GM19238 (cell line): ENCODE results near the gene WIPF2.
A peak's percentile ranks its signal among the peaks of the same experiment; 100 is the strongest.

Source experiments
- DNase-seq: peaks from one replicate; pipeline ENCODE4 v3.0.0; 2011; ENCODE audit warnings: low spot score; ENCODE audit not compliant: insufficient read length

WIPF2 gene, protein sequence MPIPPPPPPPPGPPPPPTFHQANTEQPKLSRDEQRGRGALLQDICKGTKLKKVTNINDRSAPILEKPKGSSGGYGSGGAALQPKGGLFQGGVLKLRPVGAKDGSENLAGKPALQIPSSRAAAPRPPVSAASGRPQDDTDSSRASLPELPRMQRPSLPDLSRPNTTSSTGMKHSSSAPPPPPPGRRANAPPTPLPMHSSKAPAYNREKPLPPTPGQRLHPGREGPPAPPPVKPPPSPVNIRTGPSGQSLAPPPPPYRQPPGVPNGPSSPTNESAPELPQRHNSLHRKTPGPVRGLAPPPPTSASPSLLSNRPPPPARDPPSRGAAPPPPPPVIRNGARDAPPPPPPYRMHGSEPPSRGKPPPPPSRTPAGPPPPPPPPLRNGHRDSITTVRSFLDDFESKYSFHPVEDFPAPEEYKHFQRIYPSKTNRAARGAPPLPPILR

DNA sequence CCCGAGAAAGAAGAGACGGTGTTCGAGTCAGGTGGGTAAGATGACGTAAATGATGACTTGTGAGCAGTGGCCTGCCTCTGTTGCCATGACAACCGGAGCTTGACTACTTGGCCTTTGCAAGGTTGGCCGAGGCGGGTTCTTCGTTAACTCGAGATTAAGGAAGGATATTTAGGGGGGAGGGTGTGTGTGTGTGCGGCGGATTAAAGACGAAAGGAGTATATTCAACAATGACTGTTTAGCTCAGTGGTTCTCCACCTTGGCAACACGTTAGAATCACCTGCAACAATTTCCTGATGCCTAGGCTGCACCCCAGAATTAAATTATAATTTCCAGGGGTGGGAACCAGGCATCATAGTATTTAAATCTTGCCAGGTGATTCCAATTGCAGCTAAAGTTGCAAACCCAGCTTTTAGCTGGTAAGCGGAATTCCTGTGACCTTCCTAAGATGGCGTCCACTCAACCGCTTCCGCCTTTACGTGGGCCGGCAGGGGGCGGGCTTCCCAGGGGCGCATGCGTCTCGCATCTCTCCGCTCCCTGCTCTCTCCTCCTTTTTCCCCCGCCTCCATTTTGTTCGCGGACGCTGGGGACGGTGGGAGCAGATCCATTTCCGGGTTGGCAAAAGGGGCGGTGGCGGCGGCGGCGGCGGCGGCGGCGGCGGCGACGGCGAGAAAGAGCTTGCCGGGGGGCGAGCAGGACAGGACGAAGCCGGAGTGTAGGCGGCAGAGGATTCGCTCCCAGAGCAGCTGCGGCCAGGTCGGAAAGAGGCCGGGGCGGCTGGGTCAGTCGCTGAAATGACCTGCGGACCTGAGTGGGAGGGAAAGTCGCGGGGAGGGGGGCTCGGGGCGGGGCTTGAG lies at the start of gene WIPF2:
Gene WIPF2 (plus strand): TSS at position 565 of the 854 bp plus-strand sequence. CDS start 37,156 bp downstream, outside the sequence.
- DNase-seq = peak; percentile 92

DNA sequence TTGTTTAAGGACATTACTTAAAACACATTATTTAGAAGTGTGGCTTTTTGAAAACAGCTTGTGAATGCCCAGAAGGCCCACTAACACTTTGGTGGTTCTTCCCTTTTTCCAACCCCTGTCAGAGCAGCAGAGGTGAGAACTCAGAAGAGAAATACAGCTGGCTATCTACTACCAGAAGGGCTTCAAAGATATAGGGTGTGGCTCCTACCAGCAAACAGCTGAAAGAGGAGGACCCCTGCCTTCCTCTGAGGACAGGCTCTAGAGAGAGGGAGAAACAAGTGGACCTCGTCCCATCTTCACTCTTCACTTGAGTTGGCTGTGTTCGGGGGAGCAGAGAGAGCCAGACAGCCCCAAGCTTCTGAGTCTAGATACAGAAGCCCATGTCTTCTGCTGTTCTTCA lies 48.8 kb upstream of the WIPF2 start:
- no peak for DNase-seq

DNA sequence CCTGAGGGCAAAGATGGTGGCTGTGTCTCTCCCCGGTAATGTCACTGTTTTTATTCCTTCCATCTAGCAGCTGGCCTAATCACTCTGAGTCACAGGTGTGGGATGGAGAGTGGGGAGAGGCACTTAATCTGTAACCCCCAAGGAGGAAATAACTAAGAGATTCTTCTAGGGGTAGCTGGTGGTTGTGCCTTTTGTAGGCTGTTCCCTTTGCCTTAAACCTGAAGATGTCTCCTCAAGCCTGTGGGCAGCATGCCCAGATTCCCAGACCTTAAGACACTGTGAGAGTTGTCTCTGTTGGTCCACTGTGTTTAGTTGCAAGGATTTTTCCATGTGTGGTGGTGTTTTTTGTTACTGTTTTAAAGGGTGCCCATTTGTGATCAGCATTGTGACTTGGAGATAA lies 47.4 kb upstream of the WIPF2 start:
- no peak for DNase-seq

DNA sequence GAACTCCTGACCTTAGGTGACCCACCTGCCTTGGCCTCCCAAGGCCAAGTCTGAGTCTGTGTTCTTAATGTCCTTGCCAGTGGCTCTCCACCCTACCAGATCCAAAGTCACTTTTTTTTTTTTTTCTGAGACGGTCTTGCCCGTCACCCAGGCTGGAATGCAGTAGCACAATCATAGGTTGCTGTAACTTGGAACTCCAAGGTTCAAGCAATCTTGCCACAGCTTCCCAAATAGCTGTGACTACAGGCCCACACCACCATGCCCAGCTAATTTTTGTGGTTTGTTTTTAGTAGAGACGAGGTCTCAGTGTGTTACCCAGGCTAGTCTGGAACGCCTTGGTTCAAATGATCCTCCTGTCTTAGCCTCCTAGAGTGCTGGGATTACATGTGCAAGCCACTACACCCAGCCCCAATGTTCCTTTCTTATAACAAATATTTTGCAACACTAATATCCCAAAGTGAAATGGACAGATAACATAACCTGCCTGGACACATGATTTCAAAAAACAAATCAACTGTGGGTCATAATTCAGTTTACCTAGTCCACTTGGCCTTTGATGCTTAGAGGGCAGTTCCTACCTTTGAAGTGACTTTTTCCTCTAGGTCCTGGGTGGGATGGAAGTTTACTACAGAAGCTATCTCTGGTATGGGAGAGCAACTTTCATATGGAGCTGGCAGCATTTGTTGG lies 45.9 kb upstream of the WIPF2 start:
- no peak for DNase-seq

DNA sequence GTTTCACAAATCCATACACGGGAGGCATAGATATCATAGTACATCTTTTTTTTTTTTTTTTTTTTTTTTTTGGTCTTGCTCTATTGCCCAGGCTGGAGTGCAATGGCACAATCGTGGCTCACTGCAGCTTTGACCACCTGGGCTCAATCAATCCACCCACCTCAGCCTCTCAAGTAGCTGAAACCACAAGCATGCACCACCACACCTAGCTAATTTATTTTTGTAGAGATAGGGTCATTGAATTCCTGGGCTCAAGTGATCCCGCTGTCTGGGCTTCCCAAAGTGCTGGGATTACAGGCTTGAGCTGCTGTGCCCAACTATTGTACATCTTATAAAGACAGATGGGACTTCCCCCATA lies 45.3 kb upstream of the WIPF2 start:
- DNase-seq = no peak

DNA sequence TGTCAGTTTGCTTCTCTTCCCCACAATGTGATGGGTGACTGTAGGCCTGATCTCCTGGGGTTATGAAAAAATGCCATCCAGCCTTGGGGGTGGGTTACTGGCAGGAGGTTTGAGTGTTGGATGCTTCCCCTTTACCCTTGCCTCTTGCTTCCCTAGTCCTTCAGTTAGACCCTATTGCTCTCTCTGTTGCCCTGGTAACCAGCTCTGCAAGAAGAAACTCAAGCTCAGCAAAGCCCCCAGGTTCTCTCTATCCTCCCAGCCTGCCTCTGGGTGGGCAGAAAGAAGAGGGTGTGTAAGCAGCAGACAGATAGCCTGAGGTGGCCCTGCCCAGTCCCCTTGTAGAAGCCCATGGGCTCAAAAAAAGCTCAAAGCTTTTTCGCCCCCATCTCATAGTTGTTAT lies 44.6 kb upstream of the WIPF2 start:
- no peak for DNase-seq

DNA sequence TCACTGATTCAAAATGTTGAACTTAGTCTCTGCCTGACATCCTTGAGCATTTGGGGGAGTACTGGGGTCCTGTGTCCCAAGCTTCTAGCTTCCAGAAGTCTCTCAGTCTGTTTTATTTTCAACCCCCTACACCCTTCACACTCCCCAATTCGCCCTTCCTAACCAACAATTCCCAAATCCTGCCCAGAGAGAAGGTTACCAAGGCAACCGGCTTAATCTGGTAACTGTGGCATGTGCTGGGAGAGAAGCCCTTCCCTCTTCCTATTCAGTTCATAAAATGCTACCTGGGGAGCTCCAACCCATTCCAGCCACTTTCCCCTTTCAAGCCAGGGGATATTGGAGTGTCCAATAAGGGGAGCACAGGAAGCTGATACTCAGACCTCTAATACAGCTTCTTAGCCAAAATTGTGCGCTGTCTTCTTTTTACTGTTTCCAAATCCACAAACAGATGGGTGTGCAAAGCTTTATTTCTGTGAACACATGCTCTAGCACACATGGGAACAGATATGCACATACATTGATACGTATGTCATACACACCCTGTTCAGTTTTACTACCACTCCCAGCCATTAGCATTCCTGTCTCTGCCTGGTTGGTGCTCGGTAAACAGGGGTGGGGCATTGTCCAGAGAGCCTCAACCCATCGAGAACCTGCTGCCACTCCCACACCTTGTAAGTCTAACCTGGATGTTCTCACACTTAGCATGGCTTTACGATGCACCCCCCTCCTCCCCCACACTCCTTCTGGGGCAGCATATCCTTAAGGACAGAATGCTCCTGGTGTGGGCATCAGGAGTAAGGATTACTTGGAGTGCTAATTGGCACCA lies 43.0 kb upstream of the WIPF2 start:
- DNase-seq = no peak

DNA sequence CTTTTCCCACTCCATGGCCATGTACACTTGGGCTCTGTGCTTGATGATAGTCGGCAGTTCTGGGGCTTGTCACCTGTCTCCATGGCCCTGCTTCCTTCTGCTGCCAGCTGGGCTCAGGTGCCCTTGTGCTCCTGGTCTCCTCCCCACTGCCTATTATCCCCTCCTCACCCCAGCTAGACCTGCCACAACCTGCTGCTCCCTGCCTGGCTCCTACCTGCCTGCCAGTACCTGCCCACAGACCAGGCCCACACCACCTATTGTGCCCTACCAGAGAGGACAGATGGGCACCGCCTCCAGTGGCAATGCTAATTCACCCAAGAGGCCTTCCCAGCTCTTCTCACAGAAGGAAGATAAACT lies 42.4 kb upstream of the WIPF2 start:
- DNase-seq = no peak

DNA sequence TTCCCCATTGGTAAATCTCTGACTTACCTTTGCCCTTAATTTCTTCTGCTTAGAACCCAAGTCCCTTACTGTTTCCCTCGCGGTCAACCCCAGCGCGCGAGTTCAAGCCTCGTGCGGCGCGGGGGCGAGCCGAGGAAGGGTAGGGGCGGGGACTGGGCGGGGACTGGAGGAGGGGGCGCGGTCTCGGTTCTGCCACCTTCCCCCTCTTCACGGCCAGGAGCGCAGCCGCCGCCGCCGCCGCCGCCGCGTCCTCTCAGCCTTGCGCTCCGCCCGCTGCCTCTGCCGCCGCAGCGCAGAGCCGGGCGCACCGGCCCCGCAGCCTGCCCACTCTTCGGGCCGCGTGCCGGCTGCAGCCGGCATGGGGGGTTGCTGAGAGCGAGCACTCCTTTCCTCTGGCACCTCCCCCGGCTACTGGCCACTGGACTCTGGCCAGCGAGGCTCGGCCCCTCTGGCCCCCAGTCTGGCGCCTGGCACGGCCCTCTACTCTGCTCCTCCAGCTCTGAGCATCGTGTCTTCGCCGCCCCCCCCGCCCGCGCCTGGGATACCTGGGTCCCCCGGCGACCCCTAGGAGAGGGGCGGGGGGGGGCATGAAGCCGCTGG lies 41.7 kb upstream of the WIPF2 start, which contains the start of gene RAPGEFL1:
Gene RAPGEFL1 (plus strand): TSS at position 196 of the 600 bp plus-strand sequence. CDS start 392 bp downstream, at position 588.
- peak; percentile 85 for DNase-seq

DNA sequence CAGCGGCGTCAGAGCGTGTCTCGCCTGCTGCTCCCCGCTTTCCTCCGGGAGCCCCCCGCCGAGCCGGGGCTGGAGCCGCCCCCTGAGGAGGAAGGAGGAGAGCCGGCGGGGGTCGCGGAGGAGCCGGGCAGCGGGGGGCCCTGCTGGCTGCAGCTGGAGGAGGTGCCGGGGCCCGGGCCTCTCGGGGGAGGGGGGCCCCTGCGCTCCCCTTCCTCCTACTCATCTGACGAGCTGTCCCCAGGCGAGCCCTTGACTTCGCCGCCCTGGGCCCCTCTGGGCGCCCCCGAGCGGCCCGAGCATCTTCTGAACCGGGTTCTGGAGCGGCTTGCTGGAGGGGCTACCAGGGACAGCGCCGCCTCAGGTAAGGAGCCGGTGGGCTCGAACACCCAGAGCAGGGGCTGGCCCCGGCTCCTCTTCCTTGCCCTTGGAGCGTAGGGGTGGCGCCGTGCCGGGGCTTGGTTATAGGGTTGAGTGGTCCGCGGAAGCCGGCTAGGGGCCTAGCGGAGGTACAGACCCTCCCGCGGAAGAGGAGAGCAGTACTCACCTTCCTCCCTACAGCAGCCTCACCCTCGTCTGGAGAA lies 41.0 kb upstream of the WIPF2 start:
- no peak for DNase-seq

DNA sequence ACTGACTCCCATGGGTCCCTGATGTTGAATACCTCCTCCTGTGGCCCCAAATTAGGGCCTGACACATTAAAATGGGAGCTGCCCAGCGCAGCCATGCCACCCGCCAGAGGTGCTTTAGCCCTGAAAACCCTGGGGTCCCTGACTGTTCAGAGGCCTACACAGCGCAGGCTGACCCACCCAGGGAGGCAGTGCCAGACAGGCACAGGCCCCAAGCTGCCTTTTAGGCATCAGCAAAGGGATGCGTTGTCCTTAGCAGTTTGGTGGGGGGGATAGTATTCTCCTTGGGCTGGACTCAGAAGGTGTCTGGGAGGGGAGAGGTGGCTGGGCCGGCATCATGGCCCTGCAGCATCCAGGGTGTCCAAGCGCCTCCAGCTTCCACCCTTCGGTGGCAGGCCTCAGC lies 40.4 kb upstream of the WIPF2 start:
- no peak for DNase-seq

DNA sequence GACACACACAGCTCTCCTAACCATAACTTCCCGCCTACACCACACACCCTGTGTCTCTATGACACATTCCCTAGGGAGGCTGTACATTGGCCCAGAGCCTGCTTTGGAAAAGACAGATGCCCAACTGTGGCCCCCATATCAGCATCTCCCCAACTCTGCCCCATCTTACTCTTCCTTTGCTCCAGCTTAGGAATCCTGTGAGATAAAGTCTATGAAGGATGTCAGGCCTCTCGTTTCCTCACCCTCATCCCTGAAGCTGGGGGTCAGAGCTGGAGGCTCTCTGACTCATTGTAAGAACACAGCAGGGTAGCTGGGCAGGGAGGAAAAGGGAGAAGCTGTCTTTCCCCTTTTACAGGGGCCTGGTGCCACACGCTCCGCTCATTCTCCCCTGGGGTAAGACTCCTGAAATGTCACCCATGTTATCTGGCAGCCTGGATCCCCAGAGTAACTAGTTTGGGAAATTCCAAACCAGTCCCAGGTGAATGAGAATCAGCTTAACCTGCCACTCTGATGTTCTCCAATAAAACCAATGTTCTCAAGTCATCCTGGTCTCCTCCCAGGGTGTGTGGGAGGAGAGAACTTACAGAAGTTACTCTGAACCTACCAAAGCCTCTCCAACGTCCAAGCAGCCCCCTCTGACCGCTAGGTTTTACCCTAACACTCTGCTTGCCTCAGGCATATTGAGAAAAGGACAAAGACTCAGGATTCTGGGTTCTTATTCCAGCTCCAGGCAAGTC lies 39.0 kb upstream of the WIPF2 start:
- no peak for DNase-seq

DNA sequence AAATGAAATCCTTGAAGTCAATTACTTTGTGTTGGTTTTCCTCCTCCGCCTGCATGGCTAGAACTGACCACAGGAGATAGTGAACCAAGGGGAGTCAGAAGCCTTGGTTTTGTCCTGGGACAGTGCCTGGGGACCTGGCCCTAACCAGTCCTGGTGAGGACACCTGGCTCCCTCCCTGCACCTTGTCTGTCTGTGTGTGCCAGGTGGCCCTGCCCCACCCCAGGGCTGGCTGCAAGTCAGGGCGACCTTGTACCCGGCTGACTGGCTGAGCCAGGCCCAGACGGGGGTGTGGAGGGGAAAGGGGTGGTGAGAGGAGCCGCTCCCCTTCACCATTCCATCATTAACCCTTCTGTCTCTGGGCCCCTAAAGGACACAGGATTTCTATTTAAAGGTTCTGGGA lies 38.4 kb upstream of the WIPF2 start:
- no peak for DNase-seq

DNA sequence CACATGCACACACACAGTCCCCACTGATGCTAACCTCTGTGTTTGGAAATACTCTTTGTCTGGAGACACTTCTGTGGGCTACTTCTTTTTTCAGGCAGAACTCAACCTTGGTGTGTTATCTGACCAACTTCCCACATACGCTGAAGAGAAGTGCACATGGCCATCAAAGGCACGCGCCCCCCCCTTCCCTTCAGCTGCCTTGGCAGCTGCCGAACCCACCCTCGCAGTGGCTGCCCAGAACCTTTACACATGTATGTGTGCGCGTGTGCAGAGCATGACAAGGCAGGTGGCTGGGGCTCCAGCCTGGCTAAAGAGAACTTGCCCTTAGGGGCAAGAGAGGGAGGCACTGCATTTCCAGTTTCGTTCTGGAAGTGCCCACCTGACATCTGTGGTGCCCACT lies 37.9 kb upstream of the WIPF2 start:
- DNase-seq = no peak

DNA sequence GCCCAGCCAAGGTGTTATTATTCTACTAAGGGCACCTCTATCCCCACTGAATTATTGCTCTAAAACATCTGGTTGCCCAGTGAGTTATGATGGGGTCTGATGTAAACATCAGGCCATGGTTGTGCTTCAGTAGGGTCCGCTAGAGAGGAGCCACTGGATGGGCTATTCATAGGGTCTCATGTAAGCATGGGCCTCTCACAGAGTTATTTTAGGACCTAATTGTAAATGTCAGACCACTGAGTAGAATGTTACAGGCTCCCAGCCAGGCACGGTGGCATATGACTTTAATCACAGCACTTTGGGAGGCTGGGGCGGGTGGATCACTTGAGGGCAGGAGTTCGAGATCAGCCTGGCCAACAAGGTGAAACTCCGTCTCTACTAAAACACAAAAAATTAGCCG lies 36.5 kb upstream of the WIPF2 start:
- no peak for DNase-seq

DNA sequence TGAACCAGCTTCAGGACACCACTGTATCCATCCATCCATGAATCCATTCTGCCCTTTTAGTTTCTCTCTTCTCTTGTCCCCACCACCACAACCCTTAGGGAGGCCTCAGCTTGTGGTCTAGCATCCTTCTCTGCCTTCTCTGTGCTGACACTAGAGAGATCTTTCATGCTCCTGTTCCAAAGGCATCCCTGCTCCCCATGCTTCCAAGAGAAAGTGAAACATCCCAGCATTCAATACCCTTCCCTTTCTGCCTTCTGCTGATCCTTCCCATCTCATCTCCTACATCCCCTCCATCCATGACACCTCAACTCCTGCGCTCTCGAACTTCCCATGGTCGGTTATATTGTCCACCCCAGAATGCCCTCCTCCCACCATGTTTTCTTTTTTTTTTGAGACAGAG lies 31.9 kb upstream of the WIPF2 start:
- DNase-seq = no peak

DNA sequence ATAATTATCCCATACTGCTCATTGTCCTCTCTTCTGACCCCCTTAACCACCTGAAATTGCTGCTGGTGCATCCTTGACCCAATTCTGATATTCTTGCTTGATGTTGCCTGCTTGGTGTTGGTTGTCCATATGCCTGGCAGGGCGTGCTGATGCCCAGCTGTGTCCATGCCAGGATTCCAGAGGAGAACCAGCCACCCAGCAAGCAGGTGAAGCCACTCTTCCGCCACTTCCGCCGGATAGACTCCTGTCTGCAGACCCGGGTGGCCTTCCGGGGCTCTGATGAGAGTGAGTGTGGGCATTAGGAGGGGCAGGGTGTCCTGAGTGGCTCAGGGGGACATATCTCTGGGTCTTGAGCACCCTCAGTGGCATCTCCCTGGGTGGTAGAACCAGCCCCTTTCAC lies 30.4 kb upstream of the WIPF2 start:
- DNase-seq = no peak

DNA sequence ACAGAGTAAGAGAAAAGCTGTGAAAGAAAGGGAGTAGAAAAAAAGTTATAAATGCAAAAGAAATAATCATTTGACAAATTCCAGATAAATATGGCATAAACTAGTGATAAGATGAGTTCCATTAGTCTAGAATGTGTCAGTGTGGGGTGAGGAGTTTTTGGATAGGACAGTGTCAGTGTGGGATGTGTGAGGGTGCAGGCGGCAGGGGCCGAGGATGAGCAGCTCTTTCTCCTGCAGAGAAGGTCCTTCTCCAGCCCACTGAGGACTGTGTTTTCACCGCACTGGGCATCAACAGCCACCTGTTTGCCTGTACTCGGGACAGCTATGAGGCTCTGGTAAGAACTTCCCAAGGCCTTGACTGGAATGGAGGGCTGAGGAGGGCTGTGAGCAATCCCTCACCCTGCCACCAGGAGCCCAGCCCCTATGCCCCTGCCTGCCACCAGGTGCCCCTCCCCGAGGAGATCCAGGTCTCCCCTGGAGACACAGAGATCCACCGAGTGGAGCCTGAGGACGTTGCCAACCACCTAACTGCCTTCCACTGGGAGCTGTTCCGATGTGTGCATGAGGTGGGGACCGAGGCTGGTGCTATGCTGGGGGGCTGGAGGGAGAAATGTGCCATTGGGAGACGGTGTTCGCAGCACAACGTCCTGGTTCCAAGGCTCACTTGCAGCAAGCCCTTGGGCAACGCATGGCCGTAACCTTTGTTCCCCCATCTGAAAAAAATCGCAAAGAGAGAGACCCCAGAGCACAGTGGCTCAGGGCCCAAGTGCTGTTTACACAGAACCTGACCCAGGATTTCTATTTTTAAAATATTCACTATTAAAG lies 28.7 kb upstream of the WIPF2 start:
- no peak for DNase-seq
